KMS-11 (cell line): Measurements from ENCODE around the gene SCN5A.

Source experiments
- H2AFZ ChIP-seq: fragments of 200-600 bp; sonication (generic); 2 replicates; pipeline ENCODE4 v1.6.1; 2016; ENCODE audit warnings: antibody characterized with exemption, mixed run types, low read depth
- H3K27ac ChIP-seq: fragments of 200-600 bp; sonication (generic); 2 replicates; pipeline ENCODE4 v1.6.1; 2016; ENCODE audit warnings: mild to moderate bottlenecking, mixed run types
- H3K27me3 ChIP-seq: fragments of 200-600 bp; sonication (generic); 2 replicates; pipeline ENCODE4 v1.6.1; 2017; ENCODE audit warnings: mild to moderate bottlenecking, low read depth, mixed run types, moderate library complexity; ENCODE audit not compliant: insufficient read depth
- H3K36me3 ChIP-seq: fragments of 200-600 bp; sonication (generic); 2 replicates; pipeline ENCODE4 v1.6.1; 2017; ENCODE audit warnings: mild to moderate bottlenecking, mixed run types; ENCODE audit not compliant: insufficient read depth
- H3K4me1 ChIP-seq: fragments of 200-600 bp; sonication (generic); 2 replicates; pipeline ENCODE4 v1.6.1; 2016; ENCODE audit warnings: mild to moderate bottlenecking, low read depth, mixed run types; ENCODE audit not compliant: poor library complexity, severe bottlenecking
- H3K4me2 ChIP-seq: fragments of 200-600 bp; sonication (generic); 2 replicates; pipeline ENCODE4 v1.7.0; 2016; ENCODE audit warnings: mild to moderate bottlenecking, mixed run types
- H3K4me3 ChIP-seq: fragments of 200-600 bp; sonication (generic); IDR thresholded peaks from 2 replicates; pipeline ENCODE4 v1.6.1; 2017; ENCODE audit warnings: low read depth, low read length, mixed read lengths; ENCODE audit not compliant: insufficient read depth
- H3K79me2 ChIP-seq: fragments of 200-600 bp; sonication (generic); 2 replicates; pipeline ENCODE4 v1.6.1; 2016; ENCODE audit warnings: low read depth, mixed run types; ENCODE audit not compliant: insufficient read depth
- H3K9ac ChIP-seq: fragments of 200-600 bp; sonication (generic); 2 replicates; pipeline ENCODE4 v1.6.1; 2016; ENCODE audit warnings: mild to moderate bottlenecking, mixed run types
- H4K20me1 ChIP-seq: fragments of 200-600 bp; sonication (generic); 2 replicates; pipeline ENCODE4 v1.6.1; 2016; ENCODE audit warnings: mild to moderate bottlenecking, mixed run types; ENCODE audit not compliant: insufficient read depth
- TF ChIP-seq, protein P1 (sequence below): fragments of 200-600 bp; sonication (generic); conservative IDR thresholded peaks from 2 replicates; pipeline ENCODE4 v1.6.1; 2017; ENCODE audit warnings: low read depth, mild to moderate bottlenecking, antibody characterized with exemption, low read length, moderate library complexity, mixed read lengths

Gene SCN5A

DNA sequence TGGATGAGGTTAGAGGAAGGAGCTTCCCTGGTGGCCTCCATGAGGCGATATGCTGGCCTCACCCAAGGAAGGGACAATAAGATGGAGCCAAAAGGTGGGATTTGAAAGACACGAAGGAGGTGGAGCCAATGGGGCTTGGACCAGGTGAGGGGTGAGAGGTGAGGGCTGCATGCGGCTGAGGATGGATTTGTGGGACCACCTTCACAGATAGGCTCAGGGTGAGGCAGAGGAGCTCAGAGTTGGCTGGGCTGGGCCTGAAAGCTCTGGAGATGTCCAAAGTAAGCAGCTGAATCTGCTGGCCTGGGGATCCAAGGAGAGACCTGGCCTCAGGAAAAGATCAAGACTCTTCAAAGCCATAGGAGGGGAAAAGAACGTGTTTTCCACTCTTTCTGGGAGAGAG, 103.5 kb downstream of the SCN5A start:
- no peak overlapping the region for H2AFZ ChIP-seq
- no peak overlapping the region for H3K4me2 ChIP-seq
- no peaks in the 10 kb centered on the region for H4K20me1 ChIP-seq
- TF ChIP-seq, protein P1, sequence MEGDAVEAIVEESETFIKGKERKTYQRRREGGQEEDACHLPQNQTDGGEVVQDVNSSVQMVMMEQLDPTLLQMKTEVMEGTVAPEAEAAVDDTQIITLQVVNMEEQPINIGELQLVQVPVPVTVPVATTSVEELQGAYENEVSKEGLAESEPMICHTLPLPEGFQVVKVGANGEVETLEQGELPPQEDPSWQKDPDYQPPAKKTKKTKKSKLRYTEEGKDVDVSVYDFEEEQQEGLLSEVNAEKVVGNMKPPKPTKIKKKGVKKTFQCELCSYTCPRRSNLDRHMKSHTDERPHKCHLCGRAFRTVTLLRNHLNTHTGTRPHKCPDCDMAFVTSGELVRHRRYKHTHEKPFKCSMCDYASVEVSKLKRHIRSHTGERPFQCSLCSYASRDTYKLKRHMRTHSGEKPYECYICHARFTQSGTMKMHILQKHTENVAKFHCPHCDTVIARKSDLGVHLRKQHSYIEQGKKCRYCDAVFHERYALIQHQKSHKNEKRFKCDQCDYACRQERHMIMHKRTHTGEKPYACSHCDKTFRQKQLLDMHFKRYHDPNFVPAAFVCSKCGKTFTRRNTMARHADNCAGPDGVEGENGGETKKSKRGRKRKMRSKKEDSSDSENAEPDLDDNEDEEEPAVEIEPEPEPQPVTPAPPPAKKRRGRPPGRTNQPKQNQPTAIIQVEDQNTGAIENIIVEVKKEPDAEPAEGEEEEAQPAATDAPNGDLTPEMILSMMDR, result no peak
- no peaks in the 10 kb centered on the region for H3K27me3 ChIP-seq
- H3K27ac ChIP-seq, result no peak overlapping the region
- H3K36me3 ChIP-seq, result no peaks in the 10 kb centered on the region
- H3K4me3 ChIP-seq, result no peak overlapping the region
- no peaks in the 10 kb centered on the region for H3K4me1 ChIP-seq
- H3K79me2 ChIP-seq, result no peaks in the 10 kb centered on the region
- H3K9ac ChIP-seq, result no peak overlapping the region

DNA sequence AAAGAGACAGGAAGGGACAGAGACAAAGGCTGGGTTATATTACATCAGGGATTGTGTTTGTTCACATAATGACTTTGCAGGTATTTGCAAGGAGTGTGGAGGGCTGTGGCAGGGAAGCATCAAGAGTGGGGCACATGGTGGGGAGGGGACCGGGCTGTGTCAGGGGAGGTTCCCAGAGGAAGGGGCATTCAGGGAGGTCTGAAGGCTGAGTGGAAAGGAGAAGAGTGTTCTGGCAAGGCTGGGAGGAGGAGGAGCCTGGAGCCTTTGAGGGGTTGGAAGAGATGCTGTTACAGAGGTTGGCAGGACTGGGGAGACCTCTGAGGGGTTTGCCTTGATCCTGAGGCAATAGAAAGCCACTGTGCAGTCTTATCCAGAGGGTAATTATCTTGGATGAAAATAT, 103.9 kb downstream of the SCN5A start:
- Histone ChIP-seq H3K27me3 (no peaks in the 10 kb centered on the region), H3K79me2 (no peaks in the 10 kb centered on the region), H3K27ac (no peak overlapping the region), H3K4me1 (no peaks in the 10 kb centered on the region), H3K36me3 (no peaks in the 10 kb centered on the region), H3K4me2 (no peak overlapping the region), H3K4me3 (no peak overlapping the region), H2AFZ (no peak overlapping the region), H4K20me1 (no peaks in the 10 kb centered on the region), H3K9ac (no peak overlapping the region)
- TF ChIP-seq, protein P1, result no peak

DNA sequence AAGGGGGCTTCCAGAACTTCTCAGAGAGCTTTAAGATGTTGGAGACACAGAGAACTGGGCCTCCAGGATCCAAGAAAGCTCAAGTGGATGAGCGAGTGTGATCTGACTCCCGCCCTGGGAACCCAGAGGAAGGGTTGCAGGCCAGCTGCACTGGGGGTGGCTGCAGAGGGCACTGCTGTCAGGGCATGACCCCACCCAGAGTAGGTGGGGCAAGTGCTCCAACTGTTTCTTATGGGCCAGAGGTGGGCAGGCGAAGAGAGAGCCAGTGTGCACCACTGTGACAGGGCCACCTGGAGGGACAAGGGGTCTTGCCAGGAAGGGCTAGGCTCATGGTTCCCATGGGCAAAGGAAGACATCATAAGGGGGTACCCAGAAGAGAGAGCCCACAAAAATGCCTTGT, 104.6 kb downstream of the SCN5A start:
- no peak overlapping the region for H3K4me2 ChIP-seq
- no peaks in the 10 kb centered on the region for H4K20me1 ChIP-seq
- H2AFZ ChIP-seq, result no peak overlapping the region
- no peak overlapping the region for H3K4me3 ChIP-seq
- no peaks in the 10 kb centered on the region for H3K27me3 ChIP-seq
- no peaks in the 10 kb centered on the region for H3K36me3 ChIP-seq
- no peaks in the 10 kb centered on the region for H3K4me1 ChIP-seq
- TF ChIP-seq, protein P1, result no peak
- no peak overlapping the region for H3K27ac ChIP-seq
- no peak overlapping the region for H3K9ac ChIP-seq
- no peaks in the 10 kb centered on the region for H3K79me2 ChIP-seq

DNA sequence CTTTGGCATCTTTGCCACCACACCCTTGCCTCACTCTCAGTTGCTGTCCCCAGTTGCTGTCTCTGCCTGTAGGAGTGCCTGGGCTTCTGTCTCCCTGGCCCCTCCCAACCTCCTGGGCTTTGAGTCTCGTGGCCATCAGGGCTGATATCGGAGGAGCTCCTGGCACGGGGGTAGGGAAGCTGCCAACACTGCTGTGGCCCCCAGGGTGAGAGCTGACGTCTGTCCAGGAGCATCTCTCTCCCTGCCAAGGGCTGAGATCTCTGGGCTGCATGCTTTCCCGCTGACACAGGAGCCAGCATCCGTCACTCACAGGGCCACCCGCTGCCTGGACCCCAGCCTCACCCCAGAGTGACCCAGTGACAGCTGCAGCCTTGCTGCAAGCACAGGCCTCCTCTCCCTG, 105.9 kb downstream of the SCN5A start:
- Histone ChIP-seq H3K4me2 (no peak overlapping the region), H2AFZ (no peak overlapping the region), H3K9ac (no peak overlapping the region), H3K36me3 (no peaks in the 10 kb centered on the region), H3K4me1 (no peaks in the 10 kb centered on the region), H3K4me3 (no peak overlapping the region), H3K27ac (no peak overlapping the region), H4K20me1 (no peaks in the 10 kb centered on the region), H3K27me3 (no peaks in the 10 kb centered on the region), H3K79me2 (no peaks in the 10 kb centered on the region)
- TF ChIP-seq, protein P1, result no peak
